C1 segment of cervical spinal cord (tissue), 14 donors: ENCODE data around the gene CABP1.

Source experiments
- DNase-seq, 14 donors: peaks; one replicate each; lab custom pipeline; 2025; lab: John Stamatoyannopoulos, UW

Gene CABP1

GRCh38 chr12:120690978-120691377, 50.6 kb downstream of the CABP1 start:
- no peak for DNase-seq

GRCh38 chr12:120692524-120693033, 52.2 kb downstream of the CABP1 start:
- no peak for DNase-seq

- DNase-seq: no peak
Observed at GRCh38 chr12:120693848-120694247, 53.4 kb downstream of the CABP1 start.

- DNase-seq: no peak
Observed at GRCh38 chr12:120696626-120697025, 56.2 kb downstream of the CABP1 start.

GRCh38 chr12:120697344-120697743, 56.9 kb downstream of the CABP1 start:
- no peak for DNase-seq

- no peak for DNase-seq
Observed at GRCh38 chr12:120698665-120699064, 58.2 kb downstream of the CABP1 start.

- no peak for DNase-seq
Observed at GRCh38 chr12:120699553-120699952, 59.1 kb downstream of the CABP1 start.

- no peak for DNase-seq
Observed at GRCh38 chr12:120700886-120701285, 60.5 kb downstream of the CABP1 start.

- DNase-seq: no peak
Observed at GRCh38 chr12:120702637-120703036, 62.2 kb downstream of the CABP1 start.

- DNase-seq: no peak
Observed at GRCh38 chr12:120703311-120703942, 63.0 kb downstream of the CABP1 start.

GRCh38 chr12:120705618-120706017, 65.2 kb downstream of the CABP1 start:
- DNase-seq: peak in 2 of 14 donors; percentile 1 to 60

- DNase-seq: no peak
Observed at GRCh38 chr12:120706029-120706428, 65.6 kb downstream of the CABP1 start.

- DNase-seq: no peak
Observed at GRCh38 chr12:120708651-120709050, 68.2 kb downstream of the CABP1 start.

- DNase-seq: peak in 13 of 14 donors; percentile 13 to 78 (median 57)
Observed at GRCh38 chr12:120710031-120710804, 69.8 kb downstream of the CABP1 start, which contains the start of gene UNC119B. Gene UNC119B (plus strand): TSS chr12:120710458. CDS start chr12:120710475, 17 bp downstream.

- peak in 5 of 14 donors; percentile 16 to 54 (median 32) for DNase-seq
Observed at GRCh38 chr12:120710805-120711296, 70.4 kb downstream of the CABP1 start.

- peak in 2 of 14 donors; percentile 7 to 9 for DNase-seq
Observed at GRCh38 chr12:120711411-120711810, 71.0 kb downstream of the CABP1 start.

GRCh38 chr12:120712610-120713009, 72.2 kb downstream of the CABP1 start:
- DNase-seq: no peak

GRCh38 chr12:120713861-120714482, 73.5 kb downstream of the CABP1 start:
- peak in 11 of 14 donors; percentile 11 to 66 (median 39) for DNase-seq
